H1 (cell line): ENCODE results near the gene CNBD2. TPM values are rescaled to one million over a fixed set of nuclear protein-coding genes. Genes with fewer than 3 reads are reported as not detected.

Source experiments
- CTCF ChIA-PET: fragments of 300-600 bp; sonication (Branson Sonifier 250); formaldehyde crosslinking; loops from one replicate; lab custom pipeline; 2021; ENCODE audit not compliant: partially characterized antibody; lab: Charles Lee
- POLR2A ChIA-PET: fragments of 300-600 bp; sonication (Branson Sonifier 250); formaldehyde crosslinking; loops from one replicate; lab custom pipeline; 2021; ENCODE audit warnings: inconsistent platforms; ENCODE audit not compliant: partially characterized antibody; lab: Charles Lee
- DNase-seq, 2 experiments: peaks; one replicate each; pipeline versions ENCODE4 v3.0.0 to v3.0.0-alpha.2; 2010 to 2022; ENCODE audit warnings: low spot score in 2 of 2, low read depth in 1 of 2, mixed read lengths in 1 of 2
- FAIRE-seq: peaks from 2 replicates; lab custom pipeline; 2011; peaks lifted over from hg19 to GRCh38; lab: Jason Lieb, UNC
- H2AFZ ChIP-seq: 2 replicates; pipeline ENCODE4 v1.8.1; 2012; ENCODE audit warnings: low read length, inconsistent platforms
- H2AK5ac ChIP-seq: 2 replicates; pipeline ENCODE4 v1.6.1; 2013; ENCODE audit warnings: low read depth, low read length
- H2BK120ac ChIP-seq: replicated peaks from 2 replicates; pipeline ENCODE3; 2013; ENCODE audit warnings: low read depth, low read length, inconsistent platforms
- H2BK12ac ChIP-seq: 2 replicates; pipeline ENCODE4 v1.6.1; 2013; ENCODE audit warnings: low read depth, low read length
- H2BK15ac ChIP-seq: 2 replicates; pipeline ENCODE4 v1.6.1; 2013; ENCODE audit warnings: low read length
- H2BK20ac ChIP-seq: 2 replicates; pipeline ENCODE4 v1.6.1; 2013; ENCODE audit warnings: low read length
- H2BK5ac ChIP-seq: 2 replicates; pipeline ENCODE4 v1.6.1; 2013; ENCODE audit warnings: low read depth, low read length
- H3K14ac ChIP-seq: 2 replicates; pipeline ENCODE4 v1.6.1; 2013; ENCODE audit warnings: inconsistent platforms; ENCODE audit not compliant: insufficient read length
- H3K18ac ChIP-seq: 2 replicates; pipeline ENCODE4 v1.6.1; 2013; ENCODE audit warnings: low read length; ENCODE audit errors: extremely low read depth
- H3K23ac ChIP-seq: 2 replicates; pipeline ENCODE4 v1.6.1; 2013; ENCODE audit warnings: inconsistent platforms; ENCODE audit not compliant: insufficient read length
- H3K23me2 ChIP-seq: 2 replicates; pipeline ENCODE4 v1.6.1; 2013; ENCODE audit warnings: low read depth, low read length
- H3K27ac ChIP-seq: 2 replicates; pipeline ENCODE4 v1.6.1; 2011; ENCODE audit warnings: low read depth, low read length, inconsistent platforms
- H3K27me3 ChIP-seq, 4 experiments: replicated peaks in 1 of 4; 1 replicate in 1 of 4; 2 replicates in 3 of 4; pipeline versions ENCODE4 v1.6.1 to v1.8.1; 2011 to 2013; ENCODE audit warnings: low read length in 3 of 4, mild to moderate bottlenecking in 3 of 4, inconsistent platforms in 2 of 4, mixed read lengths in 2 of 4, moderate library complexity in 1 of 4; ENCODE audit not compliant: control insufficient read depth in 3 of 4, insufficient read depth in 3 of 4; ENCODE audit errors: extremely low read depth in 1 of 4
- H3K36me3 ChIP-seq, 4 experiments: 2 replicates each; pipeline versions ENCODE4 v1.6.1 to v1.8.1; 2011 to 2013; ENCODE audit warnings: mild to moderate bottlenecking in 4 of 4, low read length in 3 of 4, moderate library complexity in 2 of 4, control low read depth in 1 of 4, inconsistent platforms in 1 of 4; ENCODE audit not compliant: insufficient read depth in 4 of 4, control insufficient read depth in 2 of 4
- H3K4ac ChIP-seq: replicated peaks from 2 replicates; pipeline ENCODE3; 2013; ENCODE audit warnings: low read length, low read depth, mixed read lengths, inconsistent platforms; ENCODE audit not compliant: insufficient read length
- H3K4me1 ChIP-seq, 4 experiments: replicated peaks in 1 of 4; 1 replicate in 1 of 4; 2 replicates in 3 of 4; pipeline versions ENCODE4 v1.6.1 to v1.8.1; 2011 to 2013; ENCODE audit warnings: low read length in 3 of 4, inconsistent platforms in 2 of 4, mixed read lengths in 1 of 4; ENCODE audit not compliant: insufficient read depth in 4 of 4, control insufficient read depth in 3 of 4
- H3K4me2 ChIP-seq, 2 experiments: 2 replicates each; pipeline versions ENCODE4 v1.6.1 to v1.8.1; 2011 to 2013; ENCODE audit warnings: low read depth in 2 of 2, low read length in 2 of 2, control low read depth in 1 of 2, inconsistent platforms in 1 of 2, mild to moderate bottlenecking in 1 of 2; ENCODE audit not compliant: insufficient read depth in 1 of 2
- H3K4me3 ChIP-seq, 4 experiments: fragments of 200-600, 300-600 bp in 1 of 4; sonication (generic), shearing (Covaris generic), sonication (Bioruptor Twin) in 1 of 4; 2 replicates each; pipeline versions ENCODE4 v1.5.1 to v1.8.1; 2011 to 2016; ENCODE audit warnings: low read length in 4 of 4, low read depth in 3 of 4, control low read depth in 2 of 4, inconsistent platforms in 2 of 4, mild to moderate bottlenecking in 2 of 4, mixed read lengths in 1 of 4, moderate library complexity in 1 of 4; ENCODE audit not compliant: insufficient read depth in 2 of 4; ENCODE audit errors: extremely low read depth in 1 of 4
- H3K56ac ChIP-seq: replicated peaks from 2 replicates; pipeline ENCODE3; 2013; ENCODE audit warnings: low read depth, mild to moderate bottlenecking, mixed read lengths, low read length, inconsistent platforms; ENCODE audit not compliant: insufficient read length
- H3K79me1 ChIP-seq: 2 replicates; pipeline ENCODE4 v1.6.1; 2013; ENCODE audit warnings: low read depth, low read length, control low read depth
- H3K79me2 ChIP-seq, 2 experiments: 2 replicates each; pipeline versions ENCODE4 v1.6.1 to v1.8.1; 2012 to 2013; ENCODE audit warnings: low read length in 2 of 2, mild to moderate bottlenecking in 2 of 2, inconsistent platforms in 1 of 2; ENCODE audit not compliant: insufficient read depth in 2 of 2, control insufficient read depth in 1 of 2
- H3K9ac ChIP-seq, 4 experiments: replicated peaks in 1 of 4; 1 replicate in 1 of 4; 2 replicates in 3 of 4; pipeline versions ENCODE4 v1.6.1 to v1.8.1; 2011 to 2013; ENCODE audit warnings: low read depth in 3 of 4, low read length in 3 of 4, control low read depth in 2 of 4, mild to moderate bottlenecking in 2 of 4, moderate library complexity in 2 of 4, inconsistent platforms in 1 of 4; ENCODE audit errors: extremely low read depth in 1 of 4
- H3K9me3 ChIP-seq, 2 experiments: 2 replicates each; pipeline versions ENCODE4 v1.6.1 to v1.8.1; 2012 to 2013; ENCODE audit warnings: mild to moderate bottlenecking in 2 of 2, moderate library complexity in 2 of 2, control low read depth in 1 of 2, inconsistent platforms in 1 of 2, low read depth in 1 of 2, low read length in 1 of 2, mixed read lengths in 1 of 2; ENCODE audit not compliant: insufficient read depth in 2 of 2
- H4K20me1 ChIP-seq, 2 experiments: replicated peaks in 1 of 2; 2 replicates each; pipeline versions ENCODE3 to v1.8.1; 2011 to 2013; ENCODE audit warnings: inconsistent platforms in 2 of 2, low read length in 2 of 2, mild to moderate bottlenecking in 1 of 2; ENCODE audit not compliant: insufficient read depth in 2 of 2, control insufficient read depth in 1 of 2
- H4K5ac ChIP-seq: 2 replicates; pipeline ENCODE4 v1.6.1; 2013; ENCODE audit warnings: low read length, low read depth, mixed read lengths, inconsistent platforms; ENCODE audit not compliant: insufficient read length
- H4K8ac ChIP-seq: 2 replicates; pipeline ENCODE4 v1.8.0; 2013; ENCODE audit warnings: mild to moderate bottlenecking, moderate library complexity, low read length, inconsistent platforms; ENCODE audit not compliant: insufficient read depth; ENCODE audit errors: extremely low read depth
- H4K91ac ChIP-seq: replicated peaks from 2 replicates; pipeline ENCODE3; 2013; ENCODE audit warnings: low read length, mixed read lengths, inconsistent platforms; ENCODE audit not compliant: insufficient read length
- BCL11A ChIP-seq, 2 experiments: IDR thresholded peaks; one replicate each; pipeline ENCODE4 v1.6.1; 2011; ENCODE audit warnings: low read depth in 2 of 2, low read length in 2 of 2, mild to moderate bottlenecking in 2 of 2
- HDAC2 ChIP-seq, 2 experiments: fragments of 300-600 bp in 1 of 2; sonication (generic) in 1 of 2; IDR thresholded peaks; 2 replicates each; pipeline ENCODE4 v1.6.1; 2011 to 2012; ENCODE audit warnings: low read depth in 2 of 2, low read length in 2 of 2, mild to moderate bottlenecking in 2 of 2, moderate library complexity in 2 of 2, borderline replicate concordance in 1 of 2, inconsistent platforms in 1 of 2
- JUND ChIP-seq: IDR thresholded peaks from 2 replicates; pipeline ENCODE4 v1.6.1; 2011; ENCODE audit warnings: mild to moderate bottlenecking, improper control_type of control experiment, low read length
- KDM4A ChIP-seq: IDR thresholded peaks from one replicate; pipeline ENCODE4 v1.7.1; 2012; ENCODE audit warnings: low read depth, mild to moderate bottlenecking, moderate library complexity, low read length, inconsistent platforms; ENCODE audit not compliant: severe bottlenecking
- PHF8 ChIP-seq: fragments of 200-600 bp; sonication (generic); conservative IDR thresholded peaks from 2 replicates; pipeline ENCODE4 v1.7.1; 2012; ENCODE audit warnings: low read depth, mild to moderate bottlenecking, inconsistent platforms, low read length, moderate library complexity
- SIN3A ChIP-seq, 2 experiments: IDR thresholded peaks in 1 of 2; conservative IDR thresholded peaks in 1 of 2; 2 replicates each; pipeline ENCODE4 v1.6.1; 2011 to 2012; ENCODE audit warnings: low read length in 2 of 2, improper control_type of control experiment in 1 of 2, low read depth in 1 of 2, mild to moderate bottlenecking in 1 of 2
- WGBS, 2 experiments: shearing (Covaris generic) in 1 of 2; methylation state at CpG; one replicate each; pipeline versions ENCODE4 v1.1.6 to v1.1.7; 2013 to 2015; ENCODE audit warnings: low lambda C conversion rate in 2 of 2, mixed read lengths in 2 of 2, inconsistent platforms in 1 of 2, low coverage in 1 of 2, missing lambda C conversion rate in 1 of 2; ENCODE audit not compliant: insufficient replicate concordance in 2 of 2, insufficient coverage in 1 of 2, insufficient read length in 1 of 2; ENCODE audit errors: extremely low coverage in 1 of 2, missing lambda C conversion rate in 1 of 2; 5-methylcytosine and 5-hydroxymethylcytosine counted together
- polyA plus RNA-seq, 7 experiments: library from polyadenylated mRNA; depleted of rRNA in 3 of 7; stranded (reverse) in 5 of 7; unstranded in 2 of 7; fragments of >200 nt in 5 of 7; fragments of 200-250 nt in 2 of 7; gene quantifications; 1 replicate in 5 of 7; 2 replicates in 1 of 7; 4 replicates in 1 of 7; pipeline versions ENCODE4 v1.2.1 to v1.2.3, GENCODE V29; 2011 to 2013; ENCODE audit warnings: missing spikeins in 2 of 7, mixed read lengths in 2 of 7
- total RNA-seq: library from RNA; stranded (reverse); fragmentation: NEBNext Ultra II Directional; extraction: Animal tissue kit (Norgen Biotek cat#: 25700); gene quantifications from 2 replicates; pipeline ENCODE4 v1.2.1, GENCODE V29; 2021

Gene CNBD2
- total and polyA plus RNA-seq, 2 of the 8 experiments (the other 6 are each of a cell fraction or from before 2014, with no cell fraction given), result 2.6 to 4.5 TPM

GRCh38 chr20:35953387-35954199, 14.8 kb upstream of the CNBD2 start:
- WGBS, 2 experiments, result 2% methylated on average over 42 of the region's 65 CpGs; no CpG with 5 or more reads in 1 of the 2 experiments
- Histone ChIP-seq H2BK20ac (no peak overlapping the region), H2BK120ac (no peak overlapping the region), H3K14ac (no peak overlapping the region), H3K18ac (peak overlapping the region; percentile 71), H2BK12ac (peak overlapping the region; percentile 1; the same call in 1 of the 2 replicates), H2BK15ac (peak overlapping the region; percentile 29; the same call in 1 of the 2 replicates), H4K91ac (peak overlapping the region; percentile 87), H2BK5ac (peak overlapping the region; percentile 92), H3K27me3 (no peaks in the 10 kb centered on the region), H4K8ac (peak overlapping the region; percentile 99), H3K79me2 (peaks cover 5 to 18% of the 10 kb centered on the region in 2 experiments; a peak in 2 of 4 replicates), H2AFZ (peak overlapping the region; percentile 18; the same call in 1 of the 2 replicates), H3K27ac (peak overlapping the region; percentile 97), H4K20me1 (peaks cover 3 to 5% of the 10 kb centered on the region in 2 experiments), H4K5ac (peak overlapping the region; percentile 55), H3K9ac (peak overlapping the region; percentile 80 to 100 (median 98)), H3K4ac (peak overlapping the region; percentile 88), H3K4me1 (peaks cover 0 to 3% (median 0%) of the 10 kb centered on the region in 4 experiments; a peak in 2 of 7 replicates), H2AK5ac (no peak overlapping the region), H3K4me2 (peak overlapping the region; percentile 74 to 95), H3K36me3 (no peaks in the 10 kb centered on the region), H3K23ac (no peak overlapping the region), H3K4me3 (peak overlapping the region; percentile 75 to 95 (median 88)), H3K79me1 (0 out of 2 replicates have a peak, but pooled peaks cover 4% of the 10 kb centered on the region), H3K9me3 (no peaks in the 10 kb centered on the region), H3K56ac (peak overlapping the region; percentile 98), H3K23me2 (peaks cover 8% of the 10 kb centered on the region)
- CTCF ChIA-PET, result interaction anchor here (0.5 to 3.4 kb wide), 37 partner anchors 8 to 438 kb away, joined by 3 to 26 read pairs (median 4); partner anchors contain the start of genes CNBD2 and RBM39
- POLR2A ChIA-PET, result interaction anchor here (0.5 to 3.9 kb wide), 40 partner anchors 10 to 1970 kb away, joined by 3 to 30 read pairs (median 5); partner anchors contain the start of genes CNBD2, CPNE1, ERGIC3 and NFS1
- FAIRE-seq (no peak), DNase-seq (peak in 1 of 2 experiments; percentile 63)
- TF ChIP-seq JUND (no peak), SIN3A (conservative IDR thresholded peaks at IDR 0.05 in 1 of 2, IDR thresholded peaks at IDR 0.05 in 1 of 2; ENCODE audit: low read depth in 1 of 2, low read length in 2 of 2) (peak in 1 of 2 experiments; percentile 30; a peak in 1 of 4 replicates), HDAC2 (IDR thresholded peaks at IDR 0.05; ENCODE audit: borderline replicate concordance in 1 of 2, low read depth in 2 of 2, low read length in 2 of 2) (no peak), KDM4A (peak; percentile 62), BCL11A (IDR thresholded peaks at IDR 0.05; ENCODE audit: low read depth in 2 of 2, low read length in 2 of 2) (no peak), PHF8 (peak; percentile 93)
